Neuron (in vitro differentiated cells): ENCODE data around the gene IL15.

Source experiments
- H2AFZ ChIP-seq: one replicate; pipeline ENCODE4 v1.6.1; 2013; ENCODE audit warnings: low read depth, mild to moderate bottlenecking, inconsistent platforms, low read length, moderate library complexity
- H3K27me3 ChIP-seq: one replicate; pipeline ENCODE4 v1.6.1; 2013; ENCODE audit warnings: low read length; ENCODE audit not compliant: insufficient read depth
- H3K36me3 ChIP-seq: one replicate; pipeline ENCODE4 v1.6.1; 2013; ENCODE audit warnings: low read length; ENCODE audit not compliant: insufficient read depth
- H3K4me1 ChIP-seq: one replicate; pipeline ENCODE4 v1.6.1; 2013; ENCODE audit warnings: low read length; ENCODE audit not compliant: insufficient read depth
- H3K4me3 ChIP-seq: 2 replicates; pipeline ENCODE4 v1.5.1; 2013; ENCODE audit warnings: mild to moderate bottlenecking, low read length, moderate library complexity
- H3K9me3 ChIP-seq: one replicate; pipeline ENCODE4 v1.6.1; 2013; ENCODE audit warnings: low read length

IL15 gene

DNA sequence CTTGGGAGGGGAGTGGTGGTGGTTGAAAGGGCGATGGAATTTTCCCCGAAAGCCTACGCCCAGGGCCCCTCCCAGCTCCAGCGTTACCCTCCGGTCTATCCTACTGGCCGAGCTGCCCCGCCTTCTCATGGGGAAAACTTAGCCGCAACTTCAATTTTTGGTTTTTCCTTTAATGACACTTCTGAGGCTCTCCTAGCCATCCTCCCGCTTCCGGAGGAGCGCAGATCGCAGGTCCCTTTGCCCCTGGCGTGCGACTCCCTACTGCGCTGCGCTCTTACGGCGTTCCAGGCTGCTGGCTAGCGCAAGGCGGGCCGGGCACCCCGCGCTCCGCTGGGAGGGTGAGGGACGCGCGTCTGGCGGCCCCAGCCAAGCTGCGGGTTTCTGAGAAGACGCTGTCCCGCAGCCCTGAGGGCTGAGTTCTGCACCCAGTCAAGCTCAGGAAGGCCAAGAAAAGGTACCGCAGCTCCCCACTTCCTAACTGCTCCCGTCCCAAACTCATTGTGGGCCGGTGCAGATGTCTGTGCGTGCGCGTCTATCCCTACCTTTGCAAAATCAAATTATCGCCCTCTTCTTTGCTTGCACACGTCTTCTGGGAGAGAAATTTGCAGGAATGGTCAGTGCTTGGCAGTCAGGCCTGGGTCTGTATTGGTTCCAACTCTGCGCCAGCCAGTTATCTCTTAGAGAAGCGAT is 533 bp downstream of the IL15 start:
- peak overlapping the region; percentile 51 for H2AFZ ChIP-seq
- H3K9me3 ChIP-seq: no peaks in the 10 kb centered on the region
- no peaks in the 10 kb centered on the region for H3K36me3 ChIP-seq
- peak overlapping the region; percentile 45 for H3K4me3 ChIP-seq
- peaks cover 4% of the 10 kb centered on the region for H3K4me1 ChIP-seq
- no peaks in the 10 kb centered on the region for H3K27me3 ChIP-seq

DNA sequence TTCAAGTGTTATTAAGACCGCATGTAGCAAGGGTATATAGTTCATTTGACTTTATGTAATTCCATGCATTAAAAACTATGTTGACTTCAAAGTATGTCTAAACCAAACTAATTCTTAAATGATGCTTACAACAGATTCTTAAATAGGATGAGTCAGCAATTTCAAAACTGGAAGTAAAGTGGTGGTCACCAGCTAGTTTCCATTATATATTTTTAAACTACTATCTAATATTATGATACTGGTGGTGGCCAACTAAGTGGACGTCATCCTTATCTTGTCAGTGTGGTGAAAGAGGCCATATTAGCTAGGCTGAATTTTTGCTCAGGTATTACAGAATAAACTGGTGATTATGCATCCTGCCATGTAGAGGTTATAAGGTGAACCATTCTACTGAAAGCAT is 1.2 kb downstream of the IL15 start:
- Histone ChIP-seq H3K36me3 (no peaks in the 10 kb centered on the region), H3K27me3 (no peaks in the 10 kb centered on the region)

GRCh38 chr4:141638230-141638629 is 1.8 kb downstream of the IL15 start:
- no peaks in the 10 kb centered on the region for H3K9me3 ChIP-seq
- H3K4me1 ChIP-seq: peaks cover 4% of the 10 kb centered on the region
- H2AFZ ChIP-seq: no peak overlapping the region
- no peaks in the 10 kb centered on the region for H3K36me3 ChIP-seq
- no peaks in the 10 kb centered on the region for H3K27me3 ChIP-seq
- no peak overlapping the region for H3K4me3 ChIP-seq

More for the DNA sequence above, 1.2 kb downstream of the IL15 start:
- Histone ChIP-seq H3K9me3 (no peaks in the 10 kb centered on the region), H3K4me3 (no peak overlapping the region), H2AFZ (no peak overlapping the region), H3K4me1 (peaks cover 4% of the 10 kb centered on the region)

DNA sequence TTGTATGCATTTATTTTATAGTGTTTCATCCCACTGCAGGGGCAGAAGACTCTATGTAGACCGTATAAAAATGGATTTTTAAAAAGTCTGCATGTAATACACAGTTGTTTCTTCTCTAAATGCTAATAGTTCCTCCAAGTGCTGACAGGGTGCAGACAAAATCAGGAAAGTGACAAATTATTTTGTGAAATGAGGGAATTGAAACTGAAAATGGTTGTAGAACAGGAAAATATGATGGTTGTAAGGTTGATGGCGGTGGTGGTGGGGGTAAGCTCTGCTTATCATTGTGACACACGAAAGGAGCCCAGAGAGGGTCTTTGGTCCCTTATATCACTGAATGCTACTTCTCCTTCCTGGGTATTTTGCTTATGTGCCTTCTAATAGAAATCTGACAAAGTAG is 4.3 kb downstream of the IL15 start:
- Histone ChIP-seq H3K4me3 (no peak overlapping the region), H2AFZ (no peak overlapping the region), H3K27me3 (no peaks in the 10 kb centered on the region), H3K36me3 (no peaks in the 10 kb centered on the region), H3K4me1 (peaks cover 4% of the 10 kb centered on the region), H3K9me3 (no peaks in the 10 kb centered on the region)

- Histone ChIP-seq H3K9me3 (no peaks in the 10 kb centered on the region), H3K27me3 (no peaks in the 10 kb centered on the region), H2AFZ (no peak overlapping the region), H3K4me3 (no peak overlapping the region), H3K4me1 (peaks cover 2% of the 10 kb centered on the region), H3K36me3 (no peaks in the 10 kb centered on the region)
Observed at GRCh38 chr4:141642063-141642462, 5.7 kb downstream of the IL15 start.

GRCh38 chr4:141642711-141643110 is 6.3 kb downstream of the IL15 start:
- Histone ChIP-seq H3K4me1 (no peaks in the 10 kb centered on the region), H3K4me3 (no peak overlapping the region), H3K36me3 (no peaks in the 10 kb centered on the region), H3K27me3 (no peaks in the 10 kb centered on the region), H3K9me3 (no peaks in the 10 kb centered on the region), H2AFZ (no peak overlapping the region)

- H3K27me3 ChIP-seq: no peaks in the 10 kb centered on the region
- H2AFZ ChIP-seq: no peak overlapping the region
- no peaks in the 10 kb centered on the region for H3K36me3 ChIP-seq
- H3K4me3 ChIP-seq: no peak overlapping the region
- H3K9me3 ChIP-seq: no peaks in the 10 kb centered on the region
- H3K4me1 ChIP-seq: no peaks in the 10 kb centered on the region
Observed at GRCh38 chr4:141643557-141643956, 7.2 kb downstream of the IL15 start.

DNA sequence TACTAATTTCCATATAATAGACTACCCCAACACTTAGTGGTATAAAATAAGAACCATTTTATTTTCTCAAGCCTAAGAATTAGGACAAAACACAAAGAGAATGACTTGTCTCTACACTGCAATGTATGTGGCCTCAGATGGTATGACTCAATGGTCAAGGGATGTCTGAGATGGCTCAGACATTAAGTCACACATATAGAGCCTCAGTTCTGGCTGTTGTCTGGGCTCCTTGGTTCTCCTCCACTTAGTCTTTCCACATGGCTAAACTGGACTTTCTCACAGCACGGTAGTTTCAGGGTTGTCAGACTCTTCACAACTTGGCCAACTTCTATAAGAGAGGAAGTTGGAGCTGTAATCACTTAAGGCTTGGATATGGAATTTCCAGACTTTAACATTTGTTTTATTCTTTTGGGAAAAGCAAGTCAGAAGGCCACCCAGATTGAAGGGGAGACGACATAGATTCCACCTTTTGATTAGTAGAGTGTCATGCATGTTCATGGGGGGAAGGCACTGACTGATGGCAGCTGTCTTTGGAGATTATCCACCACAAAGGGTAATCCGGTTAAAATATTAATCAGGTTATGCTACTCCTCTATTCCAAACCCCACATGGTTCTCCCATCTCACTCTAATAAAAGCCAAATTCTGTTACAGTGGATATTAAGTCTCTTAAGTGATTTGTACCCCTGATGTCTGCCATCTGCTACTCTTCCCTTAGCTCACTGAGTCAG is 9.4 kb downstream of the IL15 start:
- Histone ChIP-seq H3K36me3 (no peaks in the 10 kb centered on the region), H3K4me3 (no peak overlapping the region), H3K27me3 (no peaks in the 10 kb centered on the region), H3K4me1 (no peaks in the 10 kb centered on the region), H3K9me3 (no peaks in the 10 kb centered on the region), H2AFZ (no peak overlapping the region)

- no peaks in the 10 kb centered on the region for H3K36me3 ChIP-seq
- H3K9me3 ChIP-seq: no peaks in the 10 kb centered on the region
- H3K27me3 ChIP-seq: no peaks in the 10 kb centered on the region
- no peak overlapping the region for H3K4me3 ChIP-seq
- no peak overlapping the region for H2AFZ ChIP-seq
- H3K4me1 ChIP-seq: no peaks in the 10 kb centered on the region
Observed at GRCh38 chr4:141646969-141647368, 10.6 kb downstream of the IL15 start.

DNA sequence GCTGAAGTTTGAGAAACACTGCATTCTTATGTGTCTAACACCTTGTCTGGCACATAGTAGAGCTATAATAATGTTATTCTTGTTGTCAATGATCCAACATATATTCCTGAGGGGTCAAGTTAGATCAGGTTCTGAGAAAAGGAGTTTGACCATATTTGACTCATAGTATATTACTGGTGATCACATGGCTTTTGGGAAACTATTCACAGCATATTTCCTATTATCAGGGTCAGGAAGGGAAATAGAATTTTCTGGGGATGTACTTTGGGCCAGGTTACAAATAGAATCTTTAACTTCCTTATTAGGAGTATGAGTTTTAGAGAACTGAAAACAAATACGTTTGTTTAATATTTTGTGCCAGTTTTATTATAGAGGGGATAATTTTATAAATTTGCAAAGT is 11.6 kb downstream of the IL15 start:
- no peaks in the 10 kb centered on the region for H3K27me3 ChIP-seq
- no peaks in the 10 kb centered on the region for H3K9me3 ChIP-seq
- no peaks in the 10 kb centered on the region for H3K36me3 ChIP-seq
- no peaks in the 10 kb centered on the region for H3K4me1 ChIP-seq
- H2AFZ ChIP-seq: no peak overlapping the region
- no peak overlapping the region for H3K4me3 ChIP-seq

DNA sequence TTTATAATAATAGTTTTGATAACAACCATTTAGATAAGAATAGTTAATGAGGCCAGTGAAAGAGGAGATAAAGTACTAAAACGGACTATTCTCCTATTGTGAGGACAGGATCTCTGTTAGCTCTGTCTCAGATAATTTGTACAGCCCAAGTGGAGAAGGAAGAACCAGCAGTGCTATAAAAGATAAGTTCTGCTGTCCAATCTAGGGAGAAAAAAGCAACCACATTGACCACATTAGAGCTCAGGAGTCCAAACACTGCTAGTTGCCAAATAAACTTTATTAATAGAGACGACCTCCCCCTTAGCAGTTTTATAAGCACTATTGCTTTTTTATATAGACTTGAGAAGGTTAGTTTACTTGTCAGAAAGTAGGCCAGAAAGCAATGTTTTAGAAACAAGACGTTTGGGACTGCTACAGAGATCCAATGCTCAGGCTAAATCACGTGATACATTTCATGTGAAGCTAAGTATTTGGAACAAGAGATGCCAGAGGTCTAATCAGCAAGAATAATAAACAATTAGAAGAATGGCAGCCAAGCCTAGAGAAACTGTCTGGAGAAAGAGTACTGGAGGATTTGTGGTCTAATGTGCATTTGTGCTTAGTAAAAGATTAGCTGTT is 15.9 kb downstream of the IL15 start:
- Histone ChIP-seq H3K4me3 (no peak overlapping the region), H3K4me1 (peaks cover 12% of the 10 kb centered on the region), H3K9me3 (no peaks in the 10 kb centered on the region), H3K27me3 (no peaks in the 10 kb centered on the region), H3K36me3 (no peaks in the 10 kb centered on the region), H2AFZ (no peak overlapping the region)

GRCh38 chr4:141654098-141654497 is 17.7 kb downstream of the IL15 start:
- Histone ChIP-seq H2AFZ (peak overlapping the region; percentile 8), H3K36me3 (no peaks in the 10 kb centered on the region), H3K4me1 (peaks cover 12% of the 10 kb centered on the region), H3K9me3 (no peaks in the 10 kb centered on the region), H3K4me3 (no peak overlapping the region), H3K27me3 (no peaks in the 10 kb centered on the region)

- peaks cover 12% of the 10 kb centered on the region for H3K4me1 ChIP-seq
- H2AFZ ChIP-seq: no peak overlapping the region
- H3K4me3 ChIP-seq: no peak overlapping the region
- H3K9me3 ChIP-seq: no peaks in the 10 kb centered on the region
- no peaks in the 10 kb centered on the region for H3K36me3 ChIP-seq
- no peaks in the 10 kb centered on the region for H3K27me3 ChIP-seq
Observed at GRCh38 chr4:141656031-141656430, 19.6 kb downstream of the IL15 start.
